Measurements from ENCODE around the gene BCAN.

BCAN gene

GRCh38 chr1:156700736-156701531 lies 59.0 kb downstream of the BCAN start:
- H3K36me3 Mint-ChIP-seq: no peaks in the 10 kb centered on the region
- no peak overlapping the region for H3K27ac Mint-ChIP-seq
- no peak overlapping the region for H3K4me3 Mint-ChIP-seq
- peaks cover 5% of the 10 kb centered on the region for H3K27me3 Mint-ChIP-seq
- no peaks in the 10 kb centered on the region for H3K9me3 Mint-ChIP-seq (ENCODE audit: low read depth)
- peaks cover 20% of the 10 kb centered on the region for H3K4me1 Mint-ChIP-seq (ENCODE audit: low read depth)

GRCh38 chr1:156703336-156703735 lies 61.4 kb downstream of the BCAN start:
- Mint-ChIP-seq H3K27me3 (peaks cover 2% of the 10 kb centered on the region), H3K36me3 (no peaks in the 10 kb centered on the region), H3K27ac (no peak overlapping the region), H3K4me3 (no peak overlapping the region), H3K9me3 (ENCODE audit: low read depth) (no peaks in the 10 kb centered on the region), H3K4me1 (ENCODE audit: low read depth) (peaks cover 32% of the 10 kb centered on the region)

DNA sequence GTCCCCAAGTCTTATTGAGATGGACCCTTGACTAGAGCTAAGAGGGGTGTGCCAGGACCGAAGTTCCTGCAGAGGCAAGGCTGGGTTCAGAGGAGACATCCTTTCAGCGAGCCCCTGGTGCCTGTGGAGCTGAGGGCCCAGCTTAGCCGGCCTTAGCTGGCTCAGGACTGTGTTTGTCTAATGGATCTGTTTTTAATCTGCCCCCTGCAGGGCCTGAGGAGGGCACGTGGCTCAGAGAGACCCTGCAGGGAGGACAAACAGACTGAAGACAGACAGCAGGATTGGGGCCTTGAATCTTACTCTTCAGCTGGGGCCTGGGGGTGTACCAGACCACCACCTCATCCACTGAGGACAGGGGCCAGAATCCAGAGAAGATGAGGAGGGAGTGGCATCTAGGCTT lies 61.8 kb downstream of the BCAN start:
- H3K4me1 Mint-ChIP-seq (ENCODE audit: low read depth): peaks cover 32% of the 10 kb centered on the region
- H3K27me3 Mint-ChIP-seq: peaks cover 1% of the 10 kb centered on the region
- no peaks in the 10 kb centered on the region for H3K9me3 Mint-ChIP-seq (ENCODE audit: low read depth)
- H3K4me3 Mint-ChIP-seq: peak overlapping the region; percentile 46
- H3K27ac Mint-ChIP-seq: no peak overlapping the region
- H3K36me3 Mint-ChIP-seq: no peaks in the 10 kb centered on the region

- Mint-ChIP-seq H3K9me3 (ENCODE audit: low read depth) (no peaks in the 10 kb centered on the region), H3K4me1 (ENCODE audit: low read depth) (peaks cover 32% of the 10 kb centered on the region), H3K4me3 (peak overlapping the region; percentile 46), H3K36me3 (no peaks in the 10 kb centered on the region), H3K27me3 (no peaks in the 10 kb centered on the region), H3K27ac (no peak overlapping the region)
Observed at GRCh38 chr1:156704166-156704711, 62.3 kb downstream of the BCAN start.

GRCh38 chr1:156704930-156705320 lies 63.0 kb downstream of the BCAN start:
- H3K27me3 Mint-ChIP-seq: no peaks in the 10 kb centered on the region
- peaks cover 32% of the 10 kb centered on the region for H3K4me1 Mint-ChIP-seq (ENCODE audit: low read depth)
- peak overlapping the region; percentile 65 for H3K4me3 Mint-ChIP-seq
- H3K36me3 Mint-ChIP-seq: no peaks in the 10 kb centered on the region
- no peaks in the 10 kb centered on the region for H3K9me3 Mint-ChIP-seq (ENCODE audit: low read depth)
- H3K27ac Mint-ChIP-seq: no peak overlapping the region

- peaks cover 32% of the 10 kb centered on the region for H3K4me1 Mint-ChIP-seq (ENCODE audit: low read depth)
- peak within 1 kb of the TSS; percentile 70 for H3K27ac Mint-ChIP-seq
- H3K27me3 Mint-ChIP-seq: no peaks in the 10 kb centered on the region
- no peaks in the 10 kb centered on the region for H3K9me3 Mint-ChIP-seq (ENCODE audit: low read depth)
- no peaks in the 10 kb centered on the region for H3K36me3 Mint-ChIP-seq
- peak within 1 kb of the TSS; percentile 82 for H3K4me3 Mint-ChIP-seq
Observed at GRCh38 chr1:156705321-156705917, 63.5 kb downstream of the BCAN start, which contains the start of gene CRABP2. Gene CRABP2, minus strand, starts transcription at chr1:156705583. Its CDS starts 137 bp downstream, at chr1:156705446.

DNA sequence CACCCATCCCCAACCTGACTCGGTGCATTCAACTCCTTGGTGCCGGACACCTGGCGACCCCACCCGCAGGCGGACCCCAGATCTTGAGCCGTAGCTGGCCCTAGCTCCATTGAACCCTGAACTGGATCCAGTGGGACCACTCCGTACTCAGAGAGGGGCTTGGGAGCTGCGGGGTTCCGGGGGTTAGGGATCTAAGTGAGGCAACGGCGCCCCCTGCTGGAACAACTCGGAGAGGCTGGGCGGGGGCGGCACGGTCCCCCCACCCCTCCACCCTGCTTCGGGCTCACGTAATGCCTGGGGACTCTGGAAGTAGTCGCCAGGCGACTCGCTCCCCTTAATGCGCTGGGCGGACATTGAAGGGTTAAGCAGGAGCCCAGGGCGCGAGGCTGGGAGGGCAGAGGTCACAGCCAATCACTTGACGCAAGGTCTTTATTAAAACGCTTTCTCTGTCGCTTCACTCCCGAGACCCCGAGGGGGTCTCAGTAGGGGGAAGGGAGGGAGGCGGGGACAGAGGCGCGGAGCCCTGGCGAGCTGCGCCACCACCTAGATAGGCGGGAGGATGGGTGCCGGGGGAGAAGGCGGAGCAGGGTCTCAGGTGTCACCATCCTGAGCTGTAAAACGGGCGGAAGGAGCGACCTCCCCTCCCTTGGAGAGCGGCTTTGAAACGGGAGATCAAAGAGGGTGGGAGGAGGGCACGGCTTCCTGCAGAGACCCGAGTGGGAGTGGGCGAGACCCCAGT lies 64.2 kb downstream of the BCAN start:
- peak overlapping the region; percentile 82 for H3K4me3 Mint-ChIP-seq
- H3K27me3 Mint-ChIP-seq: no peaks in the 10 kb centered on the region
- H3K9me3 Mint-ChIP-seq (ENCODE audit: low read depth): no peaks in the 10 kb centered on the region
- peak overlapping the region; percentile 70 for H3K27ac Mint-ChIP-seq
- peaks cover 28% of the 10 kb centered on the region for H3K4me1 Mint-ChIP-seq (ENCODE audit: low read depth)
- no peaks in the 10 kb centered on the region for H3K36me3 Mint-ChIP-seq

DNA sequence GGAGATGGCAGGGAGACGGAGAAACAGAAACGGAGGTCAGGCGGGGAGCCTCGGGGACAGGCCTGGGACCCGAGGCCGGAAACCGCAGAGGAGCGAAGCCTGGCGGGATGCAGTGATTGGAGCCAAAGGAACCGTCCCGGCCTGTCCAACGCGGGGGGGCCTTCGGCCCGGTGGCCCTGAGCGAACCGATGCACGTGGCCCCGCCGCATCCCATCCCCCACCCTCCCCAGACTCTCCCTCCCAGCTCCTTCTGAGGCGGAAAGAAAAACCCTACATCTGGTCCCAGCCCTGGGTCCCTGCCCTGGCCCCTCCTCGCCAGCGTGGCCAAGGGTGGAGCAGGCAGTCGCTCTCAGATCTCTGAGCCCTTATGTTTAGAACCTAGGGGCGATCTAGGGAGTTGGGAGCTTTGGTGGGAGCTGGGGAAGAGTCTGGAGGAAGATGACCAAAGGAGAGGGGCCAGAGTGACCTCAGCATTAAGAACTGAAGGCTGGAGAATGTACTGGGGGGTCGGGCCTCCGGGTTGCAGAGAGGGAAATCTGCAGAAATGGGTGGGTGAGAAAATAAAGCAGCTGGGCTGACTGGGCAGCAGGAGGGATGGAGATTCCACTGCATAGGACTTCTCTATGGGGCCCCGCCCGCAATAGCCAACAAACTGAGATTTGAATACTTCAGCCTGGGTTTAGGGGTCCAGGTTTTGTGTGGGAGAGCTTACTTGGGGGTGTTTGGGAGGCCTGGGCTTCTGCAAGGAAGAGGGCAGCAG lies 64.9 kb downstream of the BCAN start:
- Mint-ChIP-seq H3K36me3 (no peaks in the 10 kb centered on the region), H3K4me3 (peak overlapping the region; percentile 82), H3K27me3 (no peaks in the 10 kb centered on the region), H3K27ac (no peak overlapping the region), H3K9me3 (ENCODE audit: low read depth) (no peaks in the 10 kb centered on the region), H3K4me1 (ENCODE audit: low read depth) (peaks cover 25% of the 10 kb centered on the region)

DNA sequence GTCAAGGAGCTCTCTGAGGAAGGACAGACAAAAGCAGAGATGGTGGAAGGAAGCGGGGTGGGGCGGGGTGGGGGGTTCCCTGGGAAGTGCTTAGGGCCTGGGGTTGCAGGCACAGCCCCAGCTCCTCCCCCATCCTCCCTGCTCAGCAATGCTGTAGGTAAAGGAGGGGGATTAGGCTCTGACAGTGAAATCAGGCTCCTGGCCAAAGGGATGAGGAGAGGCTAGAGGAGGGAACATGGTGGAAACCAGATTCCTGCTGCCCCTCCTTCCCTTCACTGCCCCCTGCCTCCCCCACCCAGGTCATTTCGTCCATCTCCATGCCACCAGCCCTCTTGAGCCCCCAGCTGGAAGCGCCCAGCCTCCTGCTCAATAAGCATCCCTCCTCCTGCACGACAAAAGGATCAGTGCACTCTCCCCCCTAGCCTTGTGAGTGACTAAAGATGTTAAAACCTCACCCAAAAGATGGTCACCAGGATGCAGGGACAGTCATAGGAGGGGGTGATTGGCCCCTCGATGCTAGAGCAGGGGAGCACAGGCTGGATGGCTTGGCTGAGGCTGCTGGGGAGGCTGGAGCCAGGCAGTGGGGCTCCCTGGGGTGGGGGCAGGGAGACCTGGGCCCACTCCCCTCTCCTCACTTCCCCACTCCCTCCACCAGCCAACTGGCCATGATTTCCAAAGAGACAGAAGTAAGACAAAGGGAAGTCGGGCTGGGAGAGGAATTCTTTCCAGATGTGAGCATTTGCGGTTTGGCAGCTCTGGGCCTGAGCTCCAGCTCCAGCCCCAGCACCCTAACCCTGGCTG lies 65.7 kb downstream of the BCAN start:
- H3K9me3 Mint-ChIP-seq (ENCODE audit: low read depth): no peaks in the 10 kb centered on the region
- H3K36me3 Mint-ChIP-seq: no peaks in the 10 kb centered on the region
- peak overlapping the region; percentile 59 for H3K4me3 Mint-ChIP-seq
- peaks cover 25% of the 10 kb centered on the region for H3K4me1 Mint-ChIP-seq (ENCODE audit: low read depth)
- no peaks in the 10 kb centered on the region for H3K27me3 Mint-ChIP-seq
- H3K27ac Mint-ChIP-seq: peak overlapping the region; percentile 50

DNA sequence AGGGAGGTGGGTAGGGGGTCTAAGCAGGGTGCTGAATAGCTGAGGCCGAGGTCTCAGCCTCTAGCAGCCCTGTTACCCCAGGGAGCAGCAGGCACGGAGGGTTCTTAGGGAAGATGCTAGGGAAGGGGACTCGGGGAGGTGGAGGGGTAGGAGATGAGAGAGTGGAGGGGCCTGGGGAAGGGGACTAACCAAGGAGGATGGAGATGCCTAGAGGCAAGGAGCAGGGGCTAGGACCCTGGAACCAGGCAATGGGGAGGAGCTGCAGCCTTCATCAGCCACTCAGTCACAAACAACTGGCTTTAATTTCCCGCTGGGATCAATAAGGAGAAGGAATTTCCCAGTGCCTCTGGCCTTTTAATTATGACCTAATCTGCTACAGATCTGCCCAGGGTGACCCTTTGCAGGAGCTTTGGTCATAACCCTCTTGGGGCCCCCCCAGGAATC lies 66.3 kb downstream of the BCAN start:
- Mint-ChIP-seq H3K27me3 (no peaks in the 10 kb centered on the region), H3K4me1 (ENCODE audit: low read depth) (peaks cover 25% of the 10 kb centered on the region), H3K27ac (peak overlapping the region; percentile 50), H3K9me3 (ENCODE audit: low read depth) (no peaks in the 10 kb centered on the region), H3K36me3 (no peaks in the 10 kb centered on the region), H3K4me3 (no peak overlapping the region)

GRCh38 chr1:156709031-156709430 lies 67.1 kb downstream of the BCAN start:
- Mint-ChIP-seq H3K4me1 (ENCODE audit: low read depth) (peaks cover 25% of the 10 kb centered on the region), H3K36me3 (no peaks in the 10 kb centered on the region), H3K9me3 (ENCODE audit: low read depth) (no peaks in the 10 kb centered on the region), H3K4me3 (no peak overlapping the region), H3K27ac (no peak overlapping the region), H3K27me3 (no peaks in the 10 kb centered on the region)

Measured in activated naive CD8-positive, alpha-beta T cell (primary cell).